ENCODE results near the gene CDX4. TPM values are rescaled to one million over a fixed set of nuclear protein-coding genes. Genes with fewer than 3 reads are reported as not detected.

Gene CDX4
- total RNA-seq, result not detected

DNA sequence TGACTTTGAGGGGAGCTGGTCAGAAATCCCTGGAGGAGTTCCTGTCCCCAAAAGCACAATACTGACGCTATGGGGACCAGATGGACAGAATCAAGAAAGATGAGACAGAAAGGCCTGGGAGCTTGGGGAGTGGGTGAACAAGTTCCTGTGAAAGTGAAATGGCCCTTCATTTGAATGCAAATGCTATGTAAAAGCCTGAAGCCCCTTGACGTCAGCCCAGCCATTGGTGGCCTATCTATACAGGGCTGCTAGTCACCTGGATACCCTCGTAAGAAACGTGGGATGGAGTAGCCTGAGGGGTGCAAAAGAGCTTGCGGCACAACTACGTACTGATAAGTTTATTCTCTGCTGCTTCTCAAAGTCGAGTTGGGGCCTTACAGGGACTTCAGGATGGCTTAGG is at the start of gene CDX4:
Gene CDX4 (plus strand): TSS at position 223 of the 400 bp plus-strand sequence. CDS start 201 bp downstream, outside the sequence.
- Histone ChIP-seq H3K9me3 (no peaks in the 10 kb centered on the region), H3K4me3 (no peak within 1 kb of the TSS), H3K27ac (no peak within 1 kb of the TSS), H3K4me1 (no peaks in the 10 kb centered on the region), H3K36me3 (no peaks in the 10 kb centered on the region), H3K27me3 (peaks cover 0 to 12% (median 0%) of the 10 kb centered on the region in 4 donors)
- DNase-seq (no peak), ATAC-seq (ENCODE audit: low FRiP score in 2 of 2) (no peak)
- WGBS, 2 donors, result 28 to 46% methylated on average over 2 to 7 of the region's 7 CpGs
- no peak for TF ChIP-seq POLR2A (IDR thresholded peaks at IDR 0.05)
- no peak for TF ChIP-seq POLR2AphosphoS5 (IDR thresholded peaks at IDR 0.05)
- no peak for TF ChIP-seq CTCF (IDR thresholded peaks at IDR 0.05)
- no peak for TF ChIP-seq EP300 (IDR thresholded peaks at IDR 0.05)

DNA sequence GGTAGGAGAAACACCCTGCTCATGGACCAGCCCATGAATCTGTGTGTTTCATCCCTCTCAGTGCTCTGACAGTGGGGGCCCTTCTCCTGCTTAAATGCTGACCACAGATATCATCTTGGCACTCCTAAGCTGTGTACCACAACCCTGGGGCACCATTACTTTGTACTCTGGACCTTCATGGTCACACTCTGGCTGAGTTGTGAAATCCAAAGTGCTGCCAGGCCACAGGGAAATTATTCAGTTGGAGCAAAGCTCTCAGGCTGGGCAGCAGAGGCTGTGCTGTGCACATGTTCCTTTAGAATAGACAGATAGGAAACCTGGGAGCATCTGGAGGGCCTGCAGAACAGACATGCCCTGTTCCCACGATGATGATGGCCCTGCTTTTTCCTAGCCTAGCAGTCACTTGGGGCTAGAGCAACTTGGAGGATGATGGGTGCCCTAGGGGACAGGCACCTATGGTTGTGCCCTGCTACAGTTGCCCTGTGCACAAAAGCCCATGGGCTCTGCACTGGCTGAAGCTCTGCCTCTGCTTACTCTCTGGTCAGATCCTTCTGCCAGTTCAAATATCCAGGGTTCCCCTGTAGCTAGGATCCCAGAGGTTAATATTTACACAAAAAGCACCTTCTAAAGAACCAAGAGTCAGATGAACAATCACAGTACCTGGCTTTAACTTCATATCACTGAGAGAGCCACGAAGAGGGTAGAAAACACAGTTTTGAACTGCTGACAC is 48.5 kb upstream of the CDX4 start:
- DNase-seq (no peak), ATAC-seq (ENCODE audit: low FRiP score in 2 of 2) (peak in 1 of 2 donors; percentile 46)
- WGBS, 2 donors, result 26 to 71% methylated on average over 1 to 2 of the region's 2 CpGs
- no peaks in the 10 kb centered on the region for H3K27me3 ChIP-seq
- no peaks in the 10 kb centered on the region for H3K36me3 ChIP-seq
- TF ChIP-seq POLR2AphosphoS5 (IDR thresholded peaks at IDR 0.05) (no peak), POLR2A (IDR thresholded peaks at IDR 0.05) (no peak), EP300 (IDR thresholded peaks at IDR 0.05) (no peak), CTCF (IDR thresholded peaks at IDR 0.05) (no peak)
- H3K9me3 ChIP-seq, result no peaks in the 10 kb centered on the region
- H3K4me1 ChIP-seq, result no peaks in the 10 kb centered on the region
- no peak overlapping the region for H3K27ac ChIP-seq
- no peak overlapping the region for H3K4me3 ChIP-seq

- ATAC-seq (ENCODE audit: low FRiP score in 2 of 2) (no peak), DNase-seq (no peak)
- no peaks in the 10 kb centered on the region for H3K27me3 ChIP-seq
- TF ChIP-seq EP300 (IDR thresholded peaks at IDR 0.05) (no peak), POLR2A (IDR thresholded peaks at IDR 0.05) (no peak), CTCF (IDR thresholded peaks at IDR 0.05) (no peak), POLR2AphosphoS5 (IDR thresholded peaks at IDR 0.05) (no peak)
- no peaks in the 10 kb centered on the region for H3K36me3 ChIP-seq
- WGBS, 2 donors, result 73 to 76% methylated on average over 4 of the region's 4 CpGs
- no peaks in the 10 kb centered on the region for H3K4me1 ChIP-seq
- no peak overlapping the region for H3K4me3 ChIP-seq
- H3K27ac ChIP-seq, result no peak overlapping the region
- H3K9me3 ChIP-seq, result no peaks in the 10 kb centered on the region
Measured at GRCh38 chrX:73400136-73400748, 46.6 kb upstream of the CDX4 start.

- H3K9me3 ChIP-seq, result peaks cover 0 to 5% (median 0%) of the 10 kb centered on the region in 4 donors
- no peak overlapping the region for H3K27ac ChIP-seq
- no peak overlapping the region for H3K4me3 ChIP-seq
- no peaks in the 10 kb centered on the region for H3K36me3 ChIP-seq
- ATAC-seq (ENCODE audit: low FRiP score in 2 of 2) (no peak), DNase-seq (no peak)
- no peaks in the 10 kb centered on the region for H3K4me1 ChIP-seq
- no peaks in the 10 kb centered on the region for H3K27me3 ChIP-seq
- 23% methylated on average over 9 of the region's 9 CpGs; no CpG with 5 or more reads in 1 of the 2 donors for WGBS, 2 donors
- TF ChIP-seq POLR2AphosphoS5 (IDR thresholded peaks at IDR 0.05) (no peak), CTCF (IDR thresholded peaks at IDR 0.05) (no peak)
Measured at GRCh38 chrX:73401591-73402266, 45.1 kb upstream of the CDX4 start.
